DOHH2 (cell line): ENCODE measurements around the gene ZYX.

ENCODE experiments used
- CTCF ChIP-seq: fragments of 200-600 bp; sonication (generic); IDR thresholded peaks from one replicate; pipeline ENCODE4 v1.5.1; 2014; ENCODE audit warnings: antibody characterized with exemption, mild to moderate bottlenecking, low read depth, low read length; ENCODE audit not compliant: poor library complexity, severe bottlenecking
- EZH2phosphoT487 ChIP-seq: fragments of 200-600 bp; sonication (generic); IDR thresholded peaks from 2 replicates; pipeline ENCODE4 v1.6.1; 2017; ENCODE audit warnings: borderline replicate concordance, mild to moderate bottlenecking, antibody characterized with exemption, low read length, moderate library complexity, mixed read lengths

GRCh38 chr7:143369678-143370651 is 11.2 kb upstream of the ZYX start:
- no peak for TF ChIP-seq CTCF
- no peak for TF ChIP-seq EZH2phosphoT487
